Type B pancreatic cell (in vitro differentiated cells): Measurements from ENCODE around the gene KLK7. TPM values are rescaled to one million over a fixed set of nuclear protein-coding genes. Genes with fewer than 3 reads are reported as not detected.

Experiments used
- DNase-seq: peaks from one replicate; pipeline ENCODE4 v3.0.0; 2021; ENCODE audit warnings: mixed read lengths; ENCODE audit not compliant: unreplicated experiment; ENCODE audit errors: extremely low spot score
- H3K27ac Mint-ChIP-seq: 2 replicates; pipeline ENCODE4 v1.8.0; 2021; ENCODE audit warnings: mild to moderate bottlenecking, mixed read lengths
- H3K27me3 Mint-ChIP-seq: 2 replicates; pipeline ENCODE4 v1.8.0; 2021; ENCODE audit warnings: mixed read lengths
- H3K36me3 Mint-ChIP-seq: 2 replicates; pipeline ENCODE4 v1.8.0; 2021; ENCODE audit warnings: mixed read lengths
- H3K4me1 Mint-ChIP-seq: one replicate; pipeline ENCODE4 v1.8.0; 2021; ENCODE audit warnings: mixed read lengths; ENCODE audit not compliant: unreplicated experiment
- H3K4me3 Mint-ChIP-seq: 2 replicates; pipeline ENCODE4 v1.8.0; 2021; ENCODE audit warnings: mild to moderate bottlenecking, mixed read lengths
- H3K9me3 Mint-ChIP-seq: 2 replicates; pipeline ENCODE4 v1.8.0; 2021; ENCODE audit warnings: mixed read lengths
- total RNA-seq: library from RNA; stranded (reverse); gene quantifications from 2 replicates; pipeline ENCODE4 v1.2.1, GENCODE V29; 2021; ENCODE audit warnings: low replicate concordance
- TF ChIP-seq, protein P1 (sequence below): fragments of 200-600 bp; sonication (generic); conservative IDR thresholded peaks from 2 replicates; pipeline ENCODE4 v1.5.0; 2021; ENCODE audit warnings: antibody characterized with exemption, mild to moderate bottlenecking

The KLK7 gene
- total RNA-seq, 1 donor from 2014 or later: not detected

DNA sequence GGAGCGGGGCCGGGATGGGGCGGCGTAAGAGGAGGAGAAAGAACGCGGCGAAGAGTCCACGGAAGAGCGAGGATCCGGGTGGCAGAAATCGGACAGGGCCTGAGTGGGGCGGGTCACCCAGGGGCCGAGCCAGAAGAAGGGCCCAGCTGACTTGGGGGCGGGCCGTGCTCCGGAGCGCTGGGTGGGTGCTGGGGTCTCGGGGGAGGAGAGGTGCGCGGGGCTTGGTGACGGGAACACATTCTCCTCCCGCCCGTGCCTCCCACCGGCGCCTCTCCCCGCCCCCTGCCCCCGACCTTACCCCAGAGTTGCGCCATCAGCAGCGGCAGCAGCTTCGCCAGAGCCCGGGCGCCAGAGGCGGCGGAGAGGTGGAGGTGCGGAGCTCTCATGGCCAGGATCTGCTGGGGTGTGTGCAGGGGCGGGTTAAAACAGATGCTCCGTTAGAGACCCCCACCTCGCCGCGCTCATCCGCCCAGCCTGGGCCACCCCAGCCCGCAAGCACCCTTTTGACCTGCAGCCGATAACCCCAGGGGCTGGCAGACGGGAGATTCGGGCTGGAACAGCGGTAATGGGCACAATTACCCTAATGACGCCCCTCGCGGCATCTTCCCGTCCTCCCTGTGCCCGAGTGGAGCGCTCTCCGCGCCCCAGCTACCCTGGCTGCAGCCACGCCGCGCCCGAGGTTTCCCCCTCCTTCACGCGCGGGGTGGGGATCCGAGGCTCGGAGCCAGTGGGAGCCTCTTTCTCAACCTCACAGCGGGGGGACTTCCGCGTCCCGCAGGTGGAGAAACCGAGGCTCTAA, 35.2 kb upstream of the KLK7 start:
- no peaks in the 10 kb centered on the region for H3K9me3 Mint-ChIP-seq
- no peaks in the 10 kb centered on the region for H3K4me1 Mint-ChIP-seq
- H3K36me3 Mint-ChIP-seq: no peaks in the 10 kb centered on the region
- DNase-seq: no peak
- peak overlapping the region; percentile 85 for H3K4me3 Mint-ChIP-seq
- H3K27me3 Mint-ChIP-seq: peaks cover 82% of the 10 kb centered on the region
- TF ChIP-seq, protein P1, sequence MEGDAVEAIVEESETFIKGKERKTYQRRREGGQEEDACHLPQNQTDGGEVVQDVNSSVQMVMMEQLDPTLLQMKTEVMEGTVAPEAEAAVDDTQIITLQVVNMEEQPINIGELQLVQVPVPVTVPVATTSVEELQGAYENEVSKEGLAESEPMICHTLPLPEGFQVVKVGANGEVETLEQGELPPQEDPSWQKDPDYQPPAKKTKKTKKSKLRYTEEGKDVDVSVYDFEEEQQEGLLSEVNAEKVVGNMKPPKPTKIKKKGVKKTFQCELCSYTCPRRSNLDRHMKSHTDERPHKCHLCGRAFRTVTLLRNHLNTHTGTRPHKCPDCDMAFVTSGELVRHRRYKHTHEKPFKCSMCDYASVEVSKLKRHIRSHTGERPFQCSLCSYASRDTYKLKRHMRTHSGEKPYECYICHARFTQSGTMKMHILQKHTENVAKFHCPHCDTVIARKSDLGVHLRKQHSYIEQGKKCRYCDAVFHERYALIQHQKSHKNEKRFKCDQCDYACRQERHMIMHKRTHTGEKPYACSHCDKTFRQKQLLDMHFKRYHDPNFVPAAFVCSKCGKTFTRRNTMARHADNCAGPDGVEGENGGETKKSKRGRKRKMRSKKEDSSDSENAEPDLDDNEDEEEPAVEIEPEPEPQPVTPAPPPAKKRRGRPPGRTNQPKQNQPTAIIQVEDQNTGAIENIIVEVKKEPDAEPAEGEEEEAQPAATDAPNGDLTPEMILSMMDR: no peak
- no peak overlapping the region for H3K27ac Mint-ChIP-seq

DNA sequence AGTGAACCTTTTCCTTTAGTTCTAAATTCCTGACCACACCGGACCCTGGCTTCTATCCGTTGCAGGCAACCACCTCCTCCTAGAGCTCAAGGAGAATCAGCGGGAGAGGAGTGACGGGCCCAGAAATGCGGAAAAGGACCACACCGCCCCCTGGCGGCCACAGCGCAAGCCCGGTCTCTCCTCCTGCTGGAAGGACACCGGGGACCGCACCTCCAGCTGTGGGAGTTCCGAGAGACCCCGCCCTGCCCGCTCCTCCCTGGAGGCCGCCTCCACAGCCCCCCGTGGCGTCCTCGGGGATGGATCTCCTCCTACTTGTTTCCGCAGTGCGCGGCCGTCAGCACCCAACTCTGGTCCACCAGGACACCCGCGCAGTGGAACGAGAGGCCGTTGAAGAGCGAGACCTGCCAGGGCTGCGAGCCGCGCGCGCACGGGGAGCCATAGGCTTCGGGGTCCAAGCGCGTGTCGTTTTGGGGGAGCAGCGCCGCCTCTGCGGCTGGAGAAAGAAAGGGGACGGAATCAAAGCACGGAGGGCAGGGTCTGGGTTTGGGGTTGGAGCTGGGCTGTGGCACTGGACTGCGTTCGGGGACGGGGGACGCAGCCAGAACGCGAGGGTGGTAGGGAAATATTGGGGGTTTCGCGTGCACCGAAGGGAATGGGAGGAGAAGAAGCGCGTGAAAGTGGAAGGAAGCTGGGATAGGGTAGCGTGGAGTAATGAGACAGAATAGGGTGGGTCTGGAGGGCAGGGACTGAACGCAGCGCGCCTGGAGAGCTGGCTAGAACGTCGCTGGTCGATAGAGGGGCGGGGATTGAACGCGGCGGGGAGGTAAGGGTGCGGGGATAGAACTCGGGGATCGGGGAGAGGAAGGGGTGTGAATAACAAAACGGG, 33.3 kb upstream of the KLK7 start:
- peak; percentile 74 for DNase-seq
- H3K27me3 Mint-ChIP-seq: peaks cover 83% of the 10 kb centered on the region
- TF ChIP-seq, protein P1: peak; percentile 76
- H3K27ac Mint-ChIP-seq: peak overlapping the region; percentile 41
- H3K4me3 Mint-ChIP-seq: peak overlapping the region; percentile 88
- no peaks in the 10 kb centered on the region for H3K4me1 Mint-ChIP-seq
- no peaks in the 10 kb centered on the region for H3K36me3 Mint-ChIP-seq
- H3K9me3 Mint-ChIP-seq: no peaks in the 10 kb centered on the region

- Mint-ChIP-seq H3K4me3 (peak overlapping the region; percentile 58), H3K4me1 (no peaks in the 10 kb centered on the region), H3K27me3 (peaks cover 79% of the 10 kb centered on the region), H3K27ac (no peak overlapping the region), H3K36me3 (no peaks in the 10 kb centered on the region), H3K9me3 (no peaks in the 10 kb centered on the region)
- no peak for DNase-seq
- TF ChIP-seq, protein P1: no peak
Measured at GRCh38 chr19:51015691-51016267, 32.1 kb upstream of the KLK7 start.

DNA sequence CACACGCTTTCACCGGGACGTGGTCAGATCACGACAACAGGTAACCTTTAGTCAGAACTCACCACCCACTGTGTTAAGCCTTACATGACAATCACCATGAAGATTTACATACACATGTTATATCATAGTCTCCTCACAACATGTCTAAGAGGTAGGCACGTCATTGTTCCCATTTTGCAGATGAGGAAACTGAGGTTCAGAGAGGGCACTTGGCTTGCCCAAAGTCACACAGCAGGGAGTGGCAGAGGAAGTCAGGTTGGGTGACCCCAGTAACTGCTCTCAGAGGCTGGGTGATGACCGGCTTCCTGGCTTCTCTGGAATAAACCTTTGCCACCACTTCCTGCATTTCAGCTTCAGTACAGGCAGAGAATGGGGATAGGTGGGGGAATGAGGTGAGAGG, 30.5 kb upstream of the KLK7 start:
- Mint-ChIP-seq H3K9me3 (no peaks in the 10 kb centered on the region), H3K4me3 (no peak overlapping the region), H3K27me3 (peaks cover 80% of the 10 kb centered on the region), H3K36me3 (no peaks in the 10 kb centered on the region), H3K27ac (no peak overlapping the region), H3K4me1 (no peaks in the 10 kb centered on the region)
- TF ChIP-seq, protein P1: no peak
- DNase-seq: no peak

DNA sequence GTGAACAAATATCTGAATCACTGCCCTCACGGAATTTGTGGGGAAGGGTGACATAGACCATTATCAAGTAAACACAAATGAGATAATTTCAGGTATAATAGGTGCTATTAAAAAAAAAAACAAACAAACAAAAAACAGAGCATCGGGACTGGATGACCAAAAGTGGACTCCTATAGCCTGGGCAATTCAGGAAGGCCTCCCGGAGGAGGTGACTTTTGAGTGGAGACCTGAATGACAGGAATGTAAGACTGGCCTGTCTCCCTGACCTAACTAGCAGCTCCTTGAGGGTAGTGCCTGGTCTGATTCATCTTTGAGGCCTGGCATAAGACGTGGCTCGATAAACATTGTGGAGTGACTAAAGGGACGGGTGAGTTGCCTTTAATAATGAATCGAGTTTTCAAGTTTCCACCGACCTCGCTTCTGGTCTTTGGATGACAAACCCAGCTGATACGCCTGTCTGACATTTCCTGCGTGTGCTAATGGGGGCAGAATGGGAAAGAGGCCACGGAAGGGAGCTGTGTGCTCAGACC, 29.0 kb upstream of the KLK7 start:
- Mint-ChIP-seq H3K27me3 (peaks cover 69% of the 10 kb centered on the region), H3K4me1 (no peaks in the 10 kb centered on the region), H3K36me3 (no peaks in the 10 kb centered on the region), H3K9me3 (no peaks in the 10 kb centered on the region), H3K4me3 (no peak overlapping the region), H3K27ac (no peak overlapping the region)
- TF ChIP-seq, protein P1: no peak
- DNase-seq: no peak
